Astrocyte (in vitro differentiated cells and primary cell): ENCODE data around the gene CCDC174. TPM values are rescaled to one million over a fixed set of nuclear protein-coding genes. Genes with fewer than 3 reads are reported as not detected.

Source experiments
- DNase-seq: peaks from one replicate; pipeline ENCODE4 v3.0.0-alpha.2; 2010; ENCODE audit warnings: low read depth
- FAIRE-seq: peaks from 2 replicates; lab custom pipeline; 2011; peaks lifted over from hg19 to GRCh38; lab: Jason Lieb, UNC
- H2AFZ ChIP-seq: 2 replicates; pipeline ENCODE4 v1.6.0; 2012; ENCODE audit warnings: low read depth, low read length, inconsistent platforms
- H3K27ac ChIP-seq: 2 replicates; pipeline ENCODE4 v1.5.1; 2011; ENCODE audit warnings: low read depth, low read length, inconsistent platforms
- H3K27me3 ChIP-seq: 2 replicates; pipeline ENCODE4 v1.6.0; 2011; ENCODE audit warnings: low read length, inconsistent platforms; ENCODE audit not compliant: insufficient read depth
- H3K36me3 ChIP-seq: 2 replicates; pipeline ENCODE4 v1.5.1; 2011; ENCODE audit warnings: low read length, inconsistent platforms; ENCODE audit not compliant: insufficient read depth
- H3K4me1 ChIP-seq: 2 replicates; pipeline ENCODE4 v1.5.1; 2011; ENCODE audit warnings: low read length, inconsistent platforms; ENCODE audit not compliant: insufficient read depth
- H3K4me2 ChIP-seq: 2 replicates; pipeline ENCODE4 v1.6.0; 2012; ENCODE audit warnings: low read length, inconsistent platforms
- H3K4me3 ChIP-seq: 2 replicates; pipeline ENCODE4 v1.5.1; 2011; ENCODE audit warnings: low read depth, mild to moderate bottlenecking, low read length, inconsistent platforms; ENCODE audit not compliant: insufficient read depth
- H3K79me2 ChIP-seq: 2 replicates; pipeline ENCODE4 v1.6.0; 2012; ENCODE audit warnings: mild to moderate bottlenecking, low read length, inconsistent platforms; ENCODE audit not compliant: insufficient read depth
- H3K9ac ChIP-seq: 2 replicates; pipeline ENCODE4 v1.6.0; 2012; ENCODE audit warnings: mild to moderate bottlenecking, low read length, inconsistent platforms
- H3K9me3 ChIP-seq: 2 replicates; pipeline ENCODE4 v1.5.1; 2012; ENCODE audit warnings: low read depth, mild to moderate bottlenecking, low read length, inconsistent platforms; ENCODE audit not compliant: insufficient read depth
- H4K20me1 ChIP-seq: 2 replicates; pipeline ENCODE4 v1.6.0; 2012; ENCODE audit warnings: low read length, inconsistent platforms; ENCODE audit not compliant: insufficient read depth
- H3K27ac Mint-ChIP-seq: one replicate; pipeline ENCODE4 v1.8.0; 2021; ENCODE audit warnings: mild to moderate bottlenecking, mixed read lengths; ENCODE audit not compliant: unreplicated experiment
- H3K27me3 Mint-ChIP-seq: one replicate; pipeline ENCODE4 v1.8.0; 2021; ENCODE audit warnings: low read depth, mixed read lengths; ENCODE audit not compliant: unreplicated experiment
- H3K36me3 Mint-ChIP-seq: one replicate; pipeline ENCODE4 v1.8.0; 2021; ENCODE audit warnings: low read depth, mixed read lengths; ENCODE audit not compliant: unreplicated experiment
- H3K4me1 Mint-ChIP-seq: one replicate; pipeline ENCODE4 v1.8.0; 2021; ENCODE audit warnings: low read depth, mixed read lengths; ENCODE audit not compliant: unreplicated experiment
- H3K4me3 Mint-ChIP-seq: one replicate; pipeline ENCODE4 v1.8.0; 2021; ENCODE audit warnings: mild to moderate bottlenecking, moderate library complexity, mixed read lengths; ENCODE audit not compliant: unreplicated experiment
- H3K9me3 Mint-ChIP-seq: one replicate; pipeline ENCODE4 v1.8.0; 2021; ENCODE audit warnings: mild to moderate bottlenecking, mixed read lengths; ENCODE audit not compliant: unreplicated experiment
- CTCF ChIP-seq: IDR thresholded peaks from 2 replicates; pipeline ENCODE4 v1.5.1; 2011; ENCODE audit warnings: low read depth, mild to moderate bottlenecking, inconsistent platforms, low read length, moderate library complexity; ENCODE audit not compliant: insufficient read depth
- EZH2 ChIP-seq: IDR thresholded peaks from 2 replicates; pipeline ENCODE4 v1.6.1; 2012; ENCODE audit warnings: mild to moderate bottlenecking, low read length, inconsistent platforms; ENCODE audit not compliant: insufficient read depth
- total RNA-seq: library from RNA; stranded (reverse); gene quantifications from 2 replicates; pipeline ENCODE4 v1.2.1, GENCODE V29; 2021

CCDC174 gene
- total RNA-seq, 1 donor from 2014 or later = 17.4 TPM

GRCh38 chr3:14717307-14717706 is 65.7 kb downstream of the CCDC174 start:
- TF ChIP-seq EZH2 (no peak), CTCF (no peak)
- no peaks in the 10 kb centered on the region for H3K27me3 ChIP-seq
- DNase-seq (no peak), FAIRE-seq (no peak)
- Mint-ChIP-seq H3K4me1 (peaks cover 16% of the 10 kb centered on the region), H3K9me3 (no peaks in the 10 kb centered on the region), H3K4me3 (peak overlapping the region; percentile 71), H3K36me3 (peaks cover 9% of the 10 kb centered on the region), H3K27ac (no peak overlapping the region), H3K27me3 (peaks cover 6% of the 10 kb centered on the region)
- H3K79me2 ChIP-seq = no peaks in the 10 kb centered on the region
- H4K20me1 ChIP-seq = no peaks in the 10 kb centered on the region
- H3K9me3 ChIP-seq = no peaks in the 10 kb centered on the region
- no peak overlapping the region for H3K27ac ChIP-seq
- H3K4me2 ChIP-seq = no peak overlapping the region
- no peak overlapping the region for H3K9ac ChIP-seq
- no peak overlapping the region for H3K4me3 ChIP-seq
- H3K36me3 ChIP-seq = no peaks in the 10 kb centered on the region
- no peak overlapping the region for H2AFZ ChIP-seq
- no peaks in the 10 kb centered on the region for H3K4me1 ChIP-seq

GRCh38 chr3:14718539-14718938 is 67.0 kb downstream of the CCDC174 start:
- Mint-ChIP-seq H3K4me3 (no peak overlapping the region), H3K4me1 (peaks cover 16% of the 10 kb centered on the region), H3K27me3 (peaks cover 6% of the 10 kb centered on the region), H3K27ac (no peak overlapping the region), H3K9me3 (no peaks in the 10 kb centered on the region), H3K36me3 (peaks cover 9% of the 10 kb centered on the region)
- no peak overlapping the region for H3K4me3 ChIP-seq
- FAIRE-seq (no peak), DNase-seq (no peak)
- no peaks in the 10 kb centered on the region for H4K20me1 ChIP-seq
- no peaks in the 10 kb centered on the region for H3K4me1 ChIP-seq
- no peak overlapping the region for H3K9ac ChIP-seq
- no peak overlapping the region for H3K4me2 ChIP-seq
- no peak overlapping the region for H2AFZ ChIP-seq
- no peak for TF ChIP-seq CTCF
- TF ChIP-seq EZH2 = no peak
- H3K27me3 ChIP-seq = no peaks in the 10 kb centered on the region
- H3K36me3 ChIP-seq = no peaks in the 10 kb centered on the region
- H3K79me2 ChIP-seq = no peaks in the 10 kb centered on the region
- no peak overlapping the region for H3K27ac ChIP-seq
- H3K9me3 ChIP-seq = no peaks in the 10 kb centered on the region

GRCh38 chr3:14719006-14719405 is 67.4 kb downstream of the CCDC174 start:
- Histone ChIP-seq H3K27ac (no peak overlapping the region), H2AFZ (no peak overlapping the region), H3K36me3 (no peaks in the 10 kb centered on the region), H4K20me1 (no peaks in the 10 kb centered on the region), H3K9me3 (no peaks in the 10 kb centered on the region), H3K4me3 (no peak overlapping the region), H3K4me2 (no peak overlapping the region), H3K9ac (no peak overlapping the region), H3K27me3 (no peaks in the 10 kb centered on the region), H3K79me2 (no peaks in the 10 kb centered on the region), H3K4me1 (no peaks in the 10 kb centered on the region)
- DNase-seq (no peak), FAIRE-seq (no peak)
- no peak overlapping the region for H3K4me3 Mint-ChIP-seq
- no peak overlapping the region for H3K27ac Mint-ChIP-seq
- peaks cover 16% of the 10 kb centered on the region for H3K4me1 Mint-ChIP-seq
- H3K27me3 Mint-ChIP-seq = peaks cover 6% of the 10 kb centered on the region
- H3K9me3 Mint-ChIP-seq = no peaks in the 10 kb centered on the region
- TF ChIP-seq CTCF = no peak
- no peak for TF ChIP-seq EZH2
- H3K36me3 Mint-ChIP-seq = peaks cover 9% of the 10 kb centered on the region
